ENCODE measurements around the gene PAOX. TPM values are rescaled to one million over a fixed set of nuclear protein-coding genes. Genes with fewer than 3 reads are reported as not detected.

Gene PAOX
- total RNA-seq, 1 donor from 2014 or later, result 4.6 TPM

DNA sequence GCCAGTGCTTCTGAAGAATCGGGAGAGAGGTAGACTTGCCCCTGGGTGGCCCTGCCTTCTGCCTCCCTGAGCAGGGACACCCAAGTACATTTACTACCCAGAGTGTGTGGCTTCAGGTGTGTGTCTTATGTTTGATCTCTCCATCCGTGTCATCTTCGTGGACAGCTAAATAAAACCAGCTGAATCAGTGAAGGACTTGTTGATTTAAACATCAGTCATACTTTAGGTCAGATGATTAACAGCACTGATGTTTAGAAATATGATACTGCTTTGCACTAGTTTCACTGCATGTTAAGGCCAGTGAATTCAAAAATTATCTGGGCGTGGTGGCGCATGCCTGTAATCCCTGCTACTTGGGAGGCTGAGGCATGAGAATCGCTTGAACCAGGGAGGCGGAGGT, 18.9 kb downstream of the PAOX start:
- Histone ChIP-seq H2AFZ (replicated peaks) (no peak overlapping the region), H3K4me1 (peaks cover 11% of the 10 kb centered on the region), H3K27me3 (no peaks in the 10 kb centered on the region), H3F3A (ENCODE audit: low read depth) (peaks cover 9% of the 10 kb centered on the region), H3K27ac (no peak overlapping the region), H3K9me3 (ENCODE audit: low read depth) (no peaks in the 10 kb centered on the region), H4K20me1 (ENCODE audit: low read depth) (peaks cover 6% of the 10 kb centered on the region), H3K79me2 (ENCODE audit: low read depth) (peaks cover 53% of the 10 kb centered on the region), H3K9ac (no peak overlapping the region), H3K4me3 (no peak overlapping the region), H3K36me3 (no peaks in the 10 kb centered on the region), H3K4me2 (no peak overlapping the region)
- Mint-ChIP-seq H3K4me1 (peaks cover 11% of the 10 kb centered on the region), H3K27me3 (ENCODE audit: insufficient read depth, low read depth) (peaks cover 5% of the 10 kb centered on the region), H3K4me3 (no peak overlapping the region), H3K9me3 (no peaks in the 10 kb centered on the region), H3K36me3 (peaks cover 25% of the 10 kb centered on the region), H3K27ac (no peak overlapping the region)
- TF ChIP-seq EZH2 (IDR thresholded peaks at IDR 0.05) (no peak), EZH2phosphoT487 (IDR thresholded peaks at IDR 0.05) (no peak)
- TF ChIP-seq, protein P1, sequence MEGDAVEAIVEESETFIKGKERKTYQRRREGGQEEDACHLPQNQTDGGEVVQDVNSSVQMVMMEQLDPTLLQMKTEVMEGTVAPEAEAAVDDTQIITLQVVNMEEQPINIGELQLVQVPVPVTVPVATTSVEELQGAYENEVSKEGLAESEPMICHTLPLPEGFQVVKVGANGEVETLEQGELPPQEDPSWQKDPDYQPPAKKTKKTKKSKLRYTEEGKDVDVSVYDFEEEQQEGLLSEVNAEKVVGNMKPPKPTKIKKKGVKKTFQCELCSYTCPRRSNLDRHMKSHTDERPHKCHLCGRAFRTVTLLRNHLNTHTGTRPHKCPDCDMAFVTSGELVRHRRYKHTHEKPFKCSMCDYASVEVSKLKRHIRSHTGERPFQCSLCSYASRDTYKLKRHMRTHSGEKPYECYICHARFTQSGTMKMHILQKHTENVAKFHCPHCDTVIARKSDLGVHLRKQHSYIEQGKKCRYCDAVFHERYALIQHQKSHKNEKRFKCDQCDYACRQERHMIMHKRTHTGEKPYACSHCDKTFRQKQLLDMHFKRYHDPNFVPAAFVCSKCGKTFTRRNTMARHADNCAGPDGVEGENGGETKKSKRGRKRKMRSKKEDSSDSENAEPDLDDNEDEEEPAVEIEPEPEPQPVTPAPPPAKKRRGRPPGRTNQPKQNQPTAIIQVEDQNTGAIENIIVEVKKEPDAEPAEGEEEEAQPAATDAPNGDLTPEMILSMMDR (IDR thresholded peaks at IDR 0.05), result no peak
- DNase-seq (ENCODE audit: low spot score), result no peak

DNA sequence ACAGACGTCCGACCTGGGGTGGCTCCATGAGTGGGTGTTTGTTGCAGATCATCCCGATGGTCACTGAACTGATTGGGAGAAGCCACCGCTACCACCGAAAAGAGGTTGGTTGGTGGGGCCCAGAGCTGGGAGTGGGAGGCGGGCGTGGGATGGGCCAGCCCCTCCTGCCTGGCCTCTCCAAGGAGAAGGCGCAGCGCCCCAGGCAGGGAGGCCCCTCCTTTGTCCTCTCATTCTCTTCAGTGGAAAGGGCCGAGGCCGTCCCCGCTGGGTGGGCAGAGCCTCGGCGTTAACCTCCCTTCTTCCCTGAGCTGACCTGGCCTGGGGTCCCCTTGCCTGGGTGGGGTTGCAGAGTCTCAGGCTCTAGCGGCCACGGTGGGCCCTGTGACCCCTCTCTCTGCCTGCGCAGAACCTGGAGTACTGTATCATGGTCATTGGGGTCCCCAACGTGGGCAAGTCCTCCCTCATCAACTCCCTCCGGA, 20.1 kb downstream of the PAOX start:
- H3K4me1 ChIP-seq, result peaks cover 7% of the 10 kb centered on the region
- peaks cover 53% of the 10 kb centered on the region for H3K79me2 ChIP-seq (ENCODE audit: low read depth)
- H2AFZ ChIP-seq (replicated peaks), result no peak overlapping the region

DNA sequence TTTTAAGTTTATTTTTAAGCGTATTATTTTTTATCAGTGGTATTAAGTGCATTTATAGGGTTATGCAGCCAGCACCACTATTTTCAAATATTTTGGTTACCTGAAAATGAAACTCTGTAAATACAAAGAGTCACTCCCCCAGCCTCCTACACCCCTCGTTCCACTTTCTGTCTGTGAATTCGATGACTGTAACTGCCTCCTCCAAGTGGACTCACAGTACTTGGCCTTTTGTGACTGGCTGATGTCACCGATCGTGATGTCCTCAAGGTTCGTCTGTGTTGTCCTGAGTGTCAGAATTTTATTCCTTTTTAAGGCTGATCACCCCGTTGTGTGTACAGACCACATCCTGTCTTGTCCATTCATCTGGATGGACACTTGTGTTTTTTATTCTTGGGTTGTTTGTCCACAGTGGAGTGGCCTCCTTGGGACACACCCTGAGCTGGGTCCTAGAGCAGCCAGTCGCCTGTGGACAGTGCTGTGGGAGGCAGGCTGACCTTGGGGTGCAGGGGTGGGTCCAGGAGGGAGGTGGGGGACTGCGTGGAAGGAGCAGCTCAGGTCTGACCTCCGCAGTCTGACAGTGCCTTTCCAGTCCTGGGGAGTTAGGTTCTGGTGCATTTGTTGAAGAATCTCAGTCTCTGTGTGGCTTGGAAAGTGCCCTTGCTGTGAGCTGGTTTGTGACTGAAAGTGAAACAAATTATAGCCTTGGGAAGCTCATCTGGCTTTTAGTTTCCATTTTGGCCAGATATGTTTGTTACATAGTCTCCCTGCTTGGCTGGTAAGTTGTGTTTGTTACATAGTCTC, 21.8 kb downstream of the PAOX start:
- Histone ChIP-seq H3K36me3 (peaks cover under 1% of the 10 kb centered on the region), H3K4me3 (no peak overlapping the region), H3K27ac (no peak overlapping the region), H4K20me1 (ENCODE audit: low read depth) (no peaks in the 10 kb centered on the region), H3F3A (ENCODE audit: low read depth) (no peaks in the 10 kb centered on the region), H2AFZ (replicated peaks) (no peak overlapping the region), H3K4me2 (no peak overlapping the region), H3K9me3 (ENCODE audit: low read depth) (no peaks in the 10 kb centered on the region), H3K9ac (no peak overlapping the region), H3K4me1 (no peaks in the 10 kb centered on the region), H3K79me2 (ENCODE audit: low read depth) (peaks cover 51% of the 10 kb centered on the region), H3K27me3 (no peaks in the 10 kb centered on the region)
- TF ChIP-seq, protein P1 (IDR thresholded peaks at IDR 0.05), result no peak
- no peak for TF ChIP-seq EZH2phosphoT487 (IDR thresholded peaks at IDR 0.05)
- TF ChIP-seq EZH2 (IDR thresholded peaks at IDR 0.05), result no peak
- Mint-ChIP-seq H3K27me3 (ENCODE audit: insufficient read depth, low read depth) (no peaks in the 10 kb centered on the region), H3K36me3 (peaks cover 47% of the 10 kb centered on the region), H3K27ac (no peak overlapping the region), H3K9me3 (no peaks in the 10 kb centered on the region), H3K4me1 (no peaks in the 10 kb centered on the region), H3K4me3 (peak overlapping the region; percentile 33)
- DNase-seq (ENCODE audit: low spot score), result no peak

More for the DNA sequence above, 20.1 kb downstream of the PAOX start:
- Histone ChIP-seq H3K9me3 (ENCODE audit: low read depth) (no peaks in the 10 kb centered on the region), H3F3A (ENCODE audit: low read depth) (peaks cover 4% of the 10 kb centered on the region), H3K27ac (no peak overlapping the region), H3K4me3 (no peak overlapping the region), H3K9ac (no peak overlapping the region), H3K4me2 (no peak overlapping the region), H3K36me3 (no peaks in the 10 kb centered on the region), H4K20me1 (ENCODE audit: low read depth) (peaks cover 6% of the 10 kb centered on the region), H3K27me3 (no peaks in the 10 kb centered on the region)
- TF ChIP-seq EZH2 (IDR thresholded peaks at IDR 0.05) (no peak), EZH2phosphoT487 (IDR thresholded peaks at IDR 0.05) (no peak)
- TF ChIP-seq, protein P1 (IDR thresholded peaks at IDR 0.05), result no peak
- no peak overlapping the region for H3K27ac Mint-ChIP-seq
- no peak overlapping the region for H3K4me3 Mint-ChIP-seq
- H3K4me1 Mint-ChIP-seq, result peaks cover 8% of the 10 kb centered on the region
- no peaks in the 10 kb centered on the region for H3K9me3 Mint-ChIP-seq
- H3K27me3 Mint-ChIP-seq (ENCODE audit: insufficient read depth, low read depth), result no peaks in the 10 kb centered on the region
- peaks cover 31% of the 10 kb centered on the region for H3K36me3 Mint-ChIP-seq
- no peak for DNase-seq (ENCODE audit: low spot score)
